Measurements from ENCODE around the gene NSDHL. TPM values are rescaled to one million over a fixed set of nuclear protein-coding genes. Genes with fewer than 3 reads are reported as not detected.
"Not testable (repeated sequence)": the region's sequence is repeated elsewhere in the genome, so short reads cannot be mapped to it uniquely, and the experiment has no call there.

Gene NSDHL
- 10 to 100 TPM; 41.0 to 63.7 (median 57.4) TPM for total RNA-seq

GRCh38 chrX:152830312-152831305 lies at the start of gene NSDHL, which contains the start of gene CETN2:
Gene NSDHL (plus strand): TSS chrX:152831063. CDS start chrX:152846325, 15,262 bp downstream.
Gene CETN2 (minus strand): TSS chrX:152830757. CDS start chrX:152830710, 47 bp downstream.
- intact Hi-C loops (cut with DNase I): no loop called here
- peaks cover 0 to 40% (median 7%) of the 10 kb centered on the region in 3 donors for H3K4me1 ChIP-seq
- WGBS, 2 donors: 0 to 33% methylated on average over 4 to 14 of the region's 71 CpGs
- H3K9me3 ChIP-seq: no peaks in the 10 kb centered on the region
- no peaks in the 10 kb centered on the region for H3K27me3 ChIP-seq
- peak within 1 kb of the TSS; percentile 50 to 78 (median 66) for H3K4me3 ChIP-seq
- TF ChIP-seq POLR2A (IDR thresholded peaks at IDR 0.05): peak in 1 of 4 donors; percentile 36
- TF ChIP-seq, protein P1, sequence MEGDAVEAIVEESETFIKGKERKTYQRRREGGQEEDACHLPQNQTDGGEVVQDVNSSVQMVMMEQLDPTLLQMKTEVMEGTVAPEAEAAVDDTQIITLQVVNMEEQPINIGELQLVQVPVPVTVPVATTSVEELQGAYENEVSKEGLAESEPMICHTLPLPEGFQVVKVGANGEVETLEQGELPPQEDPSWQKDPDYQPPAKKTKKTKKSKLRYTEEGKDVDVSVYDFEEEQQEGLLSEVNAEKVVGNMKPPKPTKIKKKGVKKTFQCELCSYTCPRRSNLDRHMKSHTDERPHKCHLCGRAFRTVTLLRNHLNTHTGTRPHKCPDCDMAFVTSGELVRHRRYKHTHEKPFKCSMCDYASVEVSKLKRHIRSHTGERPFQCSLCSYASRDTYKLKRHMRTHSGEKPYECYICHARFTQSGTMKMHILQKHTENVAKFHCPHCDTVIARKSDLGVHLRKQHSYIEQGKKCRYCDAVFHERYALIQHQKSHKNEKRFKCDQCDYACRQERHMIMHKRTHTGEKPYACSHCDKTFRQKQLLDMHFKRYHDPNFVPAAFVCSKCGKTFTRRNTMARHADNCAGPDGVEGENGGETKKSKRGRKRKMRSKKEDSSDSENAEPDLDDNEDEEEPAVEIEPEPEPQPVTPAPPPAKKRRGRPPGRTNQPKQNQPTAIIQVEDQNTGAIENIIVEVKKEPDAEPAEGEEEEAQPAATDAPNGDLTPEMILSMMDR (IDR thresholded peaks at IDR 0.05): no peak
- peaks cover 0 to 40% (median 0%) of the 10 kb centered on the region in 3 donors for H3K36me3 ChIP-seq
- peak within 1 kb of the TSS; percentile 79 to 85 (median 82) for H3K27ac ChIP-seq
- DNase-seq: peak; percentile 64

GRCh38 chrX:152787062-152787461 lies 43.8 kb upstream of the NSDHL start:
- H3K4me1 ChIP-seq; H3K27ac ChIP-seq; intact Hi-C loops (cut with DNase I); H3K4me3 ChIP-seq; H3K36me3 ChIP-seq; DNase-seq; H3K9me3 ChIP-seq; H3K27me3 ChIP-seq: not testable (repeated sequence)
- no CpG with 5 or more reads among the region's 3 CpGs for WGBS, 2 donors

- 88% methylated on average over 1 of the region's 1 CpG; no CpG with 5 or more reads in 1 of the 2 donors for WGBS, 2 donors
Observed at GRCh38 chrX:152798945-152799344, 31.9 kb upstream of the NSDHL start.

GRCh38 chrX:152806035-152806434 lies 24.8 kb upstream of the NSDHL start:
- Histone ChIP-seq H3K4me3 (no peak overlapping the region), H3K9me3 (no peaks in the 10 kb centered on the region), H3K4me1 (no peaks in the 10 kb centered on the region), H3K27me3 (no peaks in the 10 kb centered on the region), H3K27ac (no peak overlapping the region), H3K36me3 (no peaks in the 10 kb centered on the region)
- no peak for TF ChIP-seq POLR2A (IDR thresholded peaks at IDR 0.05)
- TF ChIP-seq, protein P1 (IDR thresholded peaks at IDR 0.05): no peak
- intact Hi-C loops (cut with DNase I): no loop called here
- WGBS, 2 donors: 85 to 86% methylated on average over 4 of the region's 4 CpGs
- DNase-seq: no peak

More at GRCh38 chrX:152798945-152799344, 31.9 kb upstream of the NSDHL start:
- Histone ChIP-seq H3K4me1 (no peaks in the 10 kb centered on the region), H3K9me3 (no peaks in the 10 kb centered on the region), H3K36me3 (no peaks in the 10 kb centered on the region), H3K4me3 (no peak overlapping the region), H3K27me3 (no peaks in the 10 kb centered on the region), H3K27ac (no peak overlapping the region)
- intact Hi-C loops (cut with DNase I): no loop called here
- TF ChIP-seq, protein P1 (IDR thresholded peaks at IDR 0.05): no peak
- no peak for TF ChIP-seq POLR2A (IDR thresholded peaks at IDR 0.05)
- DNase-seq: no peak

GRCh38 chrX:152810403-152810802 lies 20.5 kb upstream of the NSDHL start:
- WGBS, 2 donors: 64% methylated on average over 3 of the region's 4 CpGs; no CpG with 5 or more reads in 1 of the 2 donors

More at GRCh38 chrX:152810403-152810802, 20.5 kb upstream of the NSDHL start:
- no peaks in the 10 kb centered on the region for H3K4me1 ChIP-seq
- TF ChIP-seq, protein P1 (IDR thresholded peaks at IDR 0.05): no peak
- no peak for TF ChIP-seq POLR2A (IDR thresholded peaks at IDR 0.05)
- H3K9me3 ChIP-seq: no peaks in the 10 kb centered on the region
- H3K4me3 ChIP-seq: no peak overlapping the region
- H3K36me3 ChIP-seq: no peaks in the 10 kb centered on the region
- no peak overlapping the region for H3K27ac ChIP-seq
- intact Hi-C loops (cut with DNase I): no loop called here
- no peaks in the 10 kb centered on the region for H3K27me3 ChIP-seq
- DNase-seq: no peak

Data from esophagus squamous epithelium (tissue), 5 donors.